Measurements from ENCODE around the gene DCXR. TPM values are rescaled to one million over a fixed set of nuclear protein-coding genes. Genes with fewer than 3 reads are reported as not detected.

Gene DCXR
- total RNA-seq, 1 donor from 2014 or later: 138 TPM

DNA sequence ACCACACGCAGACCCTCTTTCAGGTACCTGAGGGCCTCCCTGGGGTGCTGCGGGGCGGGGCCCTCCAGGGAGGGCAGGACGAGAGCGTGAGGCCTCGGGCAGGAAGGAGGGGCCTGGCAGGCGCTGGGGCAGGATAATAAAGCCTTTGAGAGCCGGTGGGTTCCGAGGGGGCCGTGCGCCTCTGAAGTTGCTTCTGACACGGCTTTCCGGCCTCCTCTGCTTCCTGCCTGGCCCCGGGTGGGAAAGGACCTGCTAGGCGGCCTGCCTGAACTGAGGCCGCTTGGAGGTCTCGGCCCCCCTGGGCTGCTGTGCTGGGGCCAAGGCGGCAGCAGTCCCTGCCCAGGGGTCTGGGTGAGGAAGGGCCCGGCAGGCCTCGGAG, 25.2 kb downstream of the DCXR start:
- intact Hi-C loops (cut with micrococcal nuclease): no loop called here
- H3K27me3 Mint-ChIP-seq (ENCODE audit: low read depth): no peaks in the 10 kb centered on the region
- no peak overlapping the region for H3K4me3 Mint-ChIP-seq (ENCODE audit: low read depth)

GRCh38 chr17:82011617-82012187, 25.8 kb downstream of the DCXR start:
- Mint-ChIP-seq H3K9me3 (no peaks in the 10 kb centered on the region), H3K4me3 (ENCODE audit: low read depth) (no peak overlapping the region), H3K27me3 (ENCODE audit: low read depth) (no peaks in the 10 kb centered on the region), H3K27ac (no peak overlapping the region), H3K36me3 (ENCODE audit: low read depth) (no peaks in the 10 kb centered on the region), H3K4me1 (ENCODE audit: low read depth) (no peaks in the 10 kb centered on the region)
- intact Hi-C loops (cut with micrococcal nuclease): no loop called here
- no peak for DNase-seq (ENCODE audit: low spot score)

More for the DNA sequence above, 25.2 kb downstream of the DCXR start:
- Mint-ChIP-seq H3K27ac (no peak overlapping the region), H3K4me1 (ENCODE audit: low read depth) (no peaks in the 10 kb centered on the region), H3K36me3 (ENCODE audit: low read depth) (no peaks in the 10 kb centered on the region), H3K9me3 (no peaks in the 10 kb centered on the region)
- DNase-seq (ENCODE audit: low spot score): no peak

GRCh38 chr17:82010575-82011525, 26.6 kb downstream of the DCXR start:
- no peak overlapping the region for H3K27ac Mint-ChIP-seq
- no peaks in the 10 kb centered on the region for H3K27me3 Mint-ChIP-seq (ENCODE audit: low read depth)
- intact Hi-C loops (cut with micrococcal nuclease): no loop called here
- H3K4me3 Mint-ChIP-seq (ENCODE audit: low read depth): no peak overlapping the region
- H3K9me3 Mint-ChIP-seq: no peaks in the 10 kb centered on the region
- DNase-seq (ENCODE audit: low spot score): no peak
- H3K36me3 Mint-ChIP-seq (ENCODE audit: low read depth): no peaks in the 10 kb centered on the region
- H3K4me1 Mint-ChIP-seq (ENCODE audit: low read depth): no peaks in the 10 kb centered on the region

DNA sequence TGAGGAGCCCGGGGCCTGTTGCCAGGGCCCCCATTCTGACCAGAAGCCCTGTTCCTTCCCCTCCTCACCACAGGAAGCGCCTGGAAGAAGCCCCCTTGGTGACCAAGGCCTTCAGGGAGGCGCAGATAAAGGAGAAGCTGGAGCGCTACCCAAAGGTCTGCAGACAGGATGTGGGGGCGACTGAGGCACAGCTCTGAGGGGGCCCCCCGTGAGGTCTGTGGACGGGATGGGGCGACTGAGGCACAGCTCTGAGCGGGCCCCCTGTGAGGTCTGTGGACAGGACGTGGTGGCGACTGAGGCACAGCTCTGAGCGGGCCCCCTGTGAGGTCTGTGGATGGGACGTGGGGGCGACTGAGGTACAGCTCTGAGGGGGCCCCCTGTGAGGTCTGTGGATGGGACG, 28.1 kb downstream of the DCXR start:
- Mint-ChIP-seq H3K27me3 (ENCODE audit: low read depth) (no peaks in the 10 kb centered on the region), H3K4me3 (ENCODE audit: low read depth) (no peak overlapping the region), H3K9me3 (no peaks in the 10 kb centered on the region), H3K4me1 (ENCODE audit: low read depth) (no peaks in the 10 kb centered on the region), H3K27ac (no peak overlapping the region), H3K36me3 (ENCODE audit: low read depth) (no peaks in the 10 kb centered on the region)
- no peak for DNase-seq (ENCODE audit: low spot score)
- intact Hi-C loops (cut with micrococcal nuclease): no loop called here

GRCh38 chr17:82008941-82009405, 28.5 kb downstream of the DCXR start:
- intact Hi-C loops (cut with micrococcal nuclease): no loop called here
- Mint-ChIP-seq H3K9me3 (no peaks in the 10 kb centered on the region), H3K36me3 (ENCODE audit: low read depth) (no peaks in the 10 kb centered on the region), H3K27ac (no peak overlapping the region), H3K4me1 (ENCODE audit: low read depth) (no peaks in the 10 kb centered on the region), H3K27me3 (ENCODE audit: low read depth) (no peaks in the 10 kb centered on the region), H3K4me3 (ENCODE audit: low read depth) (no peak overlapping the region)
- DNase-seq (ENCODE audit: low spot score): no peak

DNA sequence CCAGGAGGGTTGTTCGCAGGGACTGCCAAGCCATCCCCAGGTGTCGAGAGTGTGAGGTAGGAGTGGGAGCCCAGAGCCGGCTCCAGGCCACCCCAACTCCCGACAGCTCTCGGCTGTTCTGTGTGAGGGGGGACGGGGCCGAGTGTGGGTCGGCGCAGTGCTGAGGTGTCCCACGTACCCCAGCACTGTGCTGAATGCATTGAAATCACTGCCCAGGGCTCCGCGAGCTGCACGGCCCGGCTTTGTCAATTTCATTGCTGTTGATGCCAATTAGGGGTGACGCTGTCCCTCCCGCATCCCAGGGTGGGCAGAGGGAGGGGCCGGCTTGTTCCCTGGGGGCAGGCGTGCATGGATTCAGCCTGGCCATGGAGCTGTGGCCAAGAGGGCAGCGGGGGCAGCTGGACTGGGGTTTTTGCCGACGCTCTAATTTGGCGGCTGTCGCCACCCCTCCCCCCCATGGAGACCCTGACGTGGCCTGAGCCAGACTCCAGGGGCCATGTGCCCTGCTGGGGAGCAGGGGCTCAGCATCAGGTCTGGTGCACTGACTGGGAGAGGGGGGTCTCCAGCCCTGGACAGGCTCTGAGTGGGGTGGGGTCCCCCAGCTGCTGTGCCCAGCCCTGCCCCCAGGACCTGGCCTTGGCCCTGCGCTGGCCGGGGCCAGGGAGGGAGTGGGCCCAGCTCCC, 29.1 kb downstream of the DCXR start:
- Mint-ChIP-seq H3K27ac (no peak overlapping the region), H3K27me3 (ENCODE audit: low read depth) (no peaks in the 10 kb centered on the region), H3K4me1 (ENCODE audit: low read depth) (no peaks in the 10 kb centered on the region), H3K4me3 (ENCODE audit: low read depth) (no peak overlapping the region), H3K36me3 (ENCODE audit: low read depth) (no peaks in the 10 kb centered on the region), H3K9me3 (no peaks in the 10 kb centered on the region)
- intact Hi-C loops (cut with micrococcal nuclease): no loop called here
- DNase-seq (ENCODE audit: low spot score): no peak

GRCh38 chr17:82007495-82008257, 29.8 kb downstream of the DCXR start:
- H3K9me3 Mint-ChIP-seq: no peaks in the 10 kb centered on the region
- H3K27ac Mint-ChIP-seq: no peak overlapping the region
- no peaks in the 10 kb centered on the region for H3K27me3 Mint-ChIP-seq (ENCODE audit: low read depth)
- intact Hi-C loops (cut with micrococcal nuclease): no loop called here
- H3K4me3 Mint-ChIP-seq (ENCODE audit: low read depth): no peak overlapping the region
- no peaks in the 10 kb centered on the region for H3K36me3 Mint-ChIP-seq (ENCODE audit: low read depth)
- no peaks in the 10 kb centered on the region for H3K4me1 Mint-ChIP-seq (ENCODE audit: low read depth)
- DNase-seq (ENCODE audit: low spot score): no peak

DNA sequence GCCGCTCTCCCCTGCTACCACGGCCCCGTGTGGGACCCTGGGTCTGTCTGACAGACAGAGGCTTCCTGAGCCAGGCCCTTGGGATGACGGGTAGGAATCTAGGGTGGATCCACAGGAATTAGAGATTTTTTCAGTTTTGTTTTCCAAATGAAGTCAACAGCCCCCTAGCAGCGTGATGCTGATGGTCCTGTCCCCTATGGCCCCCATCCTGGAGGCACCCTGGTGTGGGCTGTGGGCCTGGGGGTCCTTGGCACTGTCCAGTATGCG, 30.3 kb downstream of the DCXR start:
- H3K27ac Mint-ChIP-seq: no peak overlapping the region
- no peak for DNase-seq (ENCODE audit: low spot score)
- intact Hi-C loops (cut with micrococcal nuclease): no loop called here
- H3K9me3 Mint-ChIP-seq: no peaks in the 10 kb centered on the region
- H3K27me3 Mint-ChIP-seq (ENCODE audit: low read depth): no peaks in the 10 kb centered on the region
- H3K4me1 Mint-ChIP-seq (ENCODE audit: low read depth): no peaks in the 10 kb centered on the region
- H3K36me3 Mint-ChIP-seq (ENCODE audit: low read depth): no peaks in the 10 kb centered on the region
- no peak overlapping the region for H3K4me3 Mint-ChIP-seq (ENCODE audit: low read depth)

DNA sequence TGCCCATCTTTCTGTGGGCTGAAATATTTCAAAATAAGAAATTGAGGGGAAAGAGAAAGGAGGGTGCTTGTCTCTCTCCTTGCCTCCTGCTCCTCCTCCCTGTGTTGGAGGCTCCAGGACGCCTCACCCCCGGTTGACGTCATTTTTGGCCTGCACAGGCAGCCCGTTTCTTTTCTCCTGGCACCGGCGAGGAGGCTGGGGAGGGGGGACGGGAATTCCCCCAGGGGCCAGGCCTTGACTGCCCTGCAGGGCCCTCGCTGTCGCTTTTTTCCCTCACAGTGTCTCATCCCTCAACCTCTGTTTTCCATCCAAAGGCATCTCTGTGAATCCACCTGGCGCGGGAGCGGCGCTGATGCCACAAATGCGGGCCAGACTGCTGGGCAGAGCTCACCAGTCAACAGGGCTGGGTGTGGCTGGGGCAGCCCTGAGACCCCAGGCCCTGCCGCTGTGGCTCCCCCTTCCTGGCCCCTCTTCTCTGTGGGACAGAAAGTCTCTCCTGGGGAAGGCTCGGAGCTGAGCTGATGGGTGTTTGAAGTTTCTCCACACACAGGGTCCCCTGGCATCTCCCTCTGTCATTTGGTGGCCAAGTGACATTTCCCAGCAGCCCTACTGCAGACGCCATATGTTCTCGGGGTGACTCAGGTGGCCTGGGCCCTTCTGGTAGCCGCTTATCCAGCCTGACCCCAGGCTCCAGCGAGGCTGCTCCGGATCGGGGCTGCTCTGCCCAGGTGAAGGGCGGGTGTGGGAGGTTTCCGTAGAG, 30.8 kb downstream of the DCXR start:
- no peak overlapping the region for H3K27ac Mint-ChIP-seq
- DNase-seq (ENCODE audit: low spot score): no peak
- intact Hi-C loops (cut with micrococcal nuclease): no loop called here
- H3K4me3 Mint-ChIP-seq (ENCODE audit: low read depth): no peak overlapping the region
- H3K36me3 Mint-ChIP-seq (ENCODE audit: low read depth): no peaks in the 10 kb centered on the region
- H3K27me3 Mint-ChIP-seq (ENCODE audit: low read depth): no peaks in the 10 kb centered on the region
- no peaks in the 10 kb centered on the region for H3K4me1 Mint-ChIP-seq (ENCODE audit: low read depth)
- H3K9me3 Mint-ChIP-seq: no peaks in the 10 kb centered on the region

- intact Hi-C loops (cut with micrococcal nuclease): no loop called here
- Mint-ChIP-seq H3K27ac (no peak overlapping the region), H3K4me3 (ENCODE audit: low read depth) (no peak overlapping the region)
Observed at GRCh38 chr17:82005701-82006348, 31.7 kb downstream of the DCXR start.

DNA sequence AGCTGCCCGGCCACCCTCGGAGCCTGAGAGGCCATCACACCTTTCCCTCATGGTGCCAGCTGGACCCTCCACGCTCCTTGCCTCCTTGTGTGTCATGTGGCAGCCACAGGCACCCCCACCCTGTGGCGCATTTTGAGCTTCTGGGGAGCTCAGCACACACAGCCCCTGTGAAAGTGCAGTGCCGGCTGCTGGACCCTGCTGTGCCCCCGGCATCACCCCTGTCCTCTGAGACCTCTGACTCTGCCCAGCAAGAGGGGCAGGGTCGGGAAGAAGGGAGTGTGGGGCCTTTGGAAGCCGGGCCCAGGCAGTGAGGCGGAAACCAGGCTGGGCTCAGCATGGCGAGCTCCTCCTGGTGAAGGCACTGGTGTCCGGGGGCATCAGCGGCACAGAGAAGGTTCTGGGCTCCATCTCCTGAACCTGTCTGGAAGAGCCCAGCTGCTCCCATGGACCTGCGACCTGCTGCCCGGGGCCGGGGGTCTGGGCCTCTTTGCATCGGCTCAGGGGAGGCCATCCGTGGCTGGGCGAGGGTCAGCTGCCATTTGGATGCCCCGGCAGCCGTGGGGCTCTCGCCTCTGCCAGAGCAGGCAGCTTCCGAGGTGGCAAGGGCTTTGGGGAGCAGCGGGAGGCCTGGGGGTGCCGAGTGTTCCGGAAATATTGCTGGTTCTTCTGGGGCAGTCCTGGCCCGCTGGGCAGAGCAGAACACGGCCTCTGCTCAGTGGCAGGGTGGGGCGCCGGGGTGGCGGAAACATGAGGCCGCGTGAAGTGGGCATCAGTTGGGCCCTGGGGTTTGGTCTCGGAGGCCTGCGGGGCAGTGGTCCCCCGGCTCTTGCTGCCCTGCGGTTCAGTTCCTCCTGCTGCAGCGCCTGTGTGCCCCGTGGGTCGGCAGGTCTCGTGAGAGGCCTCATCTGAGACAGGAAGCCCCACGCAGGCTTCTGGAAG, 32.7 kb downstream of the DCXR start:
- Mint-ChIP-seq H3K9me3 (no peaks in the 10 kb centered on the region), H3K27ac (no peak overlapping the region), H3K36me3 (ENCODE audit: low read depth) (no peaks in the 10 kb centered on the region), H3K4me1 (ENCODE audit: low read depth) (no peaks in the 10 kb centered on the region), H3K27me3 (ENCODE audit: low read depth) (no peaks in the 10 kb centered on the region), H3K4me3 (ENCODE audit: low read depth) (no peak overlapping the region)
- intact Hi-C loops (cut with micrococcal nuclease): no loop called here
- no peak for DNase-seq (ENCODE audit: low spot score)

More at GRCh38 chr17:82005701-82006348, 31.7 kb downstream of the DCXR start:
- no peaks in the 10 kb centered on the region for H3K36me3 Mint-ChIP-seq (ENCODE audit: low read depth)
- H3K27me3 Mint-ChIP-seq (ENCODE audit: low read depth): no peaks in the 10 kb centered on the region
- H3K4me1 Mint-ChIP-seq (ENCODE audit: low read depth): no peaks in the 10 kb centered on the region
- no peak for DNase-seq (ENCODE audit: low spot score)
- no peaks in the 10 kb centered on the region for H3K9me3 Mint-ChIP-seq

All from activated T-helper 2 cell treated with anti-CD3 and anti-CD28 coated beads, Interferon-gamma antibody, Interleukin-2, Interleukin-4, amounts not matched to agents 10 μg/mL and 5 μg/mL and 100 μg/mL, durations not matched to agents 14 hours and 24 hours and 36 hours (primary cell).